ENCODE results near the gene ABCA13. TPM values are rescaled to one million over a fixed set of nuclear protein-coding genes. Genes with fewer than 3 reads are reported as not detected.

The ABCA13 gene
- total RNA-seq, 1 donor from 2014 or later = not detected

- H3K4me1 ChIP-seq = no peaks in the 10 kb centered on the region
- no peak overlapping the region for H3K27ac ChIP-seq (replicated peaks)
- peaks cover 10% of the 10 kb centered on the region for H3K27me3 ChIP-seq (ENCODE audit: low read depth)
- no peak for TF ChIP-seq CTCF (IDR thresholded peaks at IDR 0.05; ENCODE audit: borderline replicate concordance)
- H3K9me3 ChIP-seq (replicated peaks) = no peaks in the 10 kb centered on the region
- intact Hi-C loops (cut with micrococcal nuclease) = no loop called here
- no peak overlapping the region for H3K4me3 ChIP-seq
- no peak for DNase-seq
- H3K36me3 ChIP-seq = no peaks in the 10 kb centered on the region
These were observed 191.9 kb downstream of the ABCA13 start for GRCh38 chr7:48363174-48363573.

DNA sequence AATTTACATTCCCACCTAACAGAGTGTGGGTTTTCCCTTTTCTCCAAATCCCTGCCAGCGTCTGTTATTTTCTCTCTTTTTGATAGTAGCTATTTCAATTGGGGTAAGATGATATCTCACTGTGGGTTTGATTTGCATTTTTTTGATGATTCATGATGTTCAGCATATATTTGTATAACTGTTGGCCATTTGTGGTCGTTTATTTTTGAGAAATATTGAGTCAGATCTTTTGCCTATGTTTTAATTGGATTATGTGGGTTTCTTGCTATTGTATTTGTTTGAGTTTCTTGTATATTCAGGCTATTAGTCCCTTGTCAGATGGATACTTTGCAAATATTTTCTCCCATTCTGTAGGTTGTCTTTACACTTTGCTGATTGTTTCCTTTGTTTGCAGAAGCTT, 193.8 kb downstream of the ABCA13 start:
- H3K36me3 ChIP-seq = no peaks in the 10 kb centered on the region
- H3K27me3 ChIP-seq (ENCODE audit: low read depth) = peaks cover 10% of the 10 kb centered on the region
- peaks cover 13% of the 10 kb centered on the region for H3K9me3 ChIP-seq (replicated peaks)
- H3K27ac ChIP-seq (replicated peaks) = no peak overlapping the region
- DNase-seq = no peak
- no peak overlapping the region for H3K4me3 ChIP-seq
- H3K4me1 ChIP-seq = no peaks in the 10 kb centered on the region
- TF ChIP-seq CTCF (IDR thresholded peaks at IDR 0.05; ENCODE audit: borderline replicate concordance) = no peak
- intact Hi-C loops (cut with micrococcal nuclease) = no loop called here

GRCh38 chr7:48366096-48366495, 194.8 kb downstream of the ABCA13 start:
- Histone ChIP-seq H3K4me1 (no peaks in the 10 kb centered on the region), H3K36me3 (no peaks in the 10 kb centered on the region), H3K27ac (replicated peaks) (no peak overlapping the region), H3K27me3 (ENCODE audit: low read depth) (peaks cover 10% of the 10 kb centered on the region), H3K9me3 (replicated peaks) (peaks cover 23% of the 10 kb centered on the region), H3K4me3 (no peak overlapping the region)
- intact Hi-C loops (cut with micrococcal nuclease) = no loop called here
- DNase-seq = no peak
- no peak for TF ChIP-seq CTCF (IDR thresholded peaks at IDR 0.05; ENCODE audit: borderline replicate concordance)

- no peak for TF ChIP-seq CTCF (IDR thresholded peaks at IDR 0.05; ENCODE audit: borderline replicate concordance)
- intact Hi-C loops (cut with micrococcal nuclease) = no loop called here
- Histone ChIP-seq H3K9me3 (replicated peaks) (peaks cover 5% of the 10 kb centered on the region), H3K27ac (replicated peaks) (no peak overlapping the region), H3K27me3 (ENCODE audit: low read depth) (no peaks in the 10 kb centered on the region), H3K4me1 (no peaks in the 10 kb centered on the region), H3K4me3 (no peak overlapping the region), H3K36me3 (no peaks in the 10 kb centered on the region)
- no peak for DNase-seq
These were observed 205.0 kb downstream of the ABCA13 start for GRCh38 chr7:48376263-48376662.

GRCh38 chr7:48380921-48381320, 209.7 kb downstream of the ABCA13 start:
- DNase-seq = no peak
- TF ChIP-seq CTCF (IDR thresholded peaks at IDR 0.05; ENCODE audit: borderline replicate concordance) = no peak
- intact Hi-C loops (cut with micrococcal nuclease) = no loop called here

DNA sequence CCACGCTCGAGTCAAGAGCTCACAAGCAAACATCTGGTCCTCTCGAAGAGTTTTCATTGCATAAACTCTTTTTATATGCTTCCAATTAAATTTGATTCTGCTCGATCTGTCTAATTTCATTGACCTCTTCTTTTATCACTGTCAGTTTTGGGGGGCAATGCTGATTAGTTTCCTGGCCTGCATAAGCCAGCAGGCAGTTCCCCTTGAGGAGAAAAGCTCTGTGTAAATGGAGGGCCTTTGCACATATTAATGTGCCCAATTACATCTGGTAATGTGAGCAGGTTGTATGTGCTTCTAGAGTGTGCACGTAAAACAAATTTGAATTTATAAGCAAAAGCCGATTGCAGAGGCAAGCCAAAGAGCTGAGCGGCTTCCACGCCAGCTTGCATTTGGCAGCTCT, 210.3 kb downstream of the ABCA13 start:
- Histone ChIP-seq H3K4me3 (no peak overlapping the region), H3K27ac (replicated peaks) (no peak overlapping the region)

More at GRCh38 chr7:48380921-48381320, 209.7 kb downstream of the ABCA13 start:
- no peaks in the 10 kb centered on the region for H3K4me1 ChIP-seq
- no peak overlapping the region for H3K27ac ChIP-seq (replicated peaks)
- no peak overlapping the region for H3K4me3 ChIP-seq
- no peaks in the 10 kb centered on the region for H3K27me3 ChIP-seq (ENCODE audit: low read depth)
- H3K9me3 ChIP-seq (replicated peaks) = no peaks in the 10 kb centered on the region
- H3K36me3 ChIP-seq = no peaks in the 10 kb centered on the region

More for the DNA sequence above, 210.3 kb downstream of the ABCA13 start:
- Histone ChIP-seq H3K9me3 (replicated peaks) (no peaks in the 10 kb centered on the region), H3K27me3 (ENCODE audit: low read depth) (no peaks in the 10 kb centered on the region), H3K36me3 (no peaks in the 10 kb centered on the region), H3K4me1 (no peaks in the 10 kb centered on the region)
- no peak for DNase-seq
- intact Hi-C loops (cut with micrococcal nuclease) = no loop called here
- TF ChIP-seq CTCF (IDR thresholded peaks at IDR 0.05; ENCODE audit: borderline replicate concordance) = no peak

Data from left ventricle myocardium inferior (tissue), 1 donor.